Thyroid gland (tissue), 4 donors: ENCODE results near the gene PLCD3.

Source experiments
- POLR2A ChIP-seq, 2 donors: fragments of 450-650 bp; IDR thresholded peaks; one replicate each; pipeline ENCODE4 v1.6.1; 2017; ENCODE audit warnings: antibody characterized with exemption in 2 of 2, mild to moderate bottlenecking in 2 of 2, moderate library complexity in 1 of 2
- TF ChIP-seq, protein P1 (sequence below), 6 experiments: fragments of 200-600 bp in 3 of 6; fragments of 450-650 bp in 3 of 6; sonication (generic) in 3 of 6; IDR thresholded peaks; one replicate each; pipeline ENCODE4 v1.5.1; 2016 to 2019; ENCODE audit warnings: antibody characterized with exemption in 6 of 6, mild to moderate bottlenecking in 2 of 6, inconsistent platforms in 1 of 6, moderate library complexity in 1 of 6

DNA sequence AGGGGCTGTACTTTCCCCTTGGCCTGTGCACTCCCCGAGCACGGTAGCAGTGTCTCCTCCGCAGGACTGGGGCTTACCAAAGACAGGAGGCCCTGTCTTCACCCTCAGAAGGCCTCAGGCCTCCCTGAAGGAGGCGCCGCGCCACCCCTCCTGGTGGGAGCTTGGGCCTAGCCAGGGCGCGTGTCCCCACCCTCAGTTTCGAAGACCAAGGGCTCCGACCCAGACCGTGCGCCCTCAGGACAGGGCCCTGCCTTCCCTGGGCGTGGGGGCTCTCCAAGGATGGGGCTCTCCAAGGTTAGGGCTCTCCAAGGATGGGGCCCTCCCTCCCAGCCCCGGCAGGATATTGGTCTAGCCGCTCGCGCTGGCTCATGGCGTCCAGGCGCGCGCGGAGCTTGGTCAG lies 11.8 kb downstream of the PLCD3 start:
- TF ChIP-seq, protein P1, sequence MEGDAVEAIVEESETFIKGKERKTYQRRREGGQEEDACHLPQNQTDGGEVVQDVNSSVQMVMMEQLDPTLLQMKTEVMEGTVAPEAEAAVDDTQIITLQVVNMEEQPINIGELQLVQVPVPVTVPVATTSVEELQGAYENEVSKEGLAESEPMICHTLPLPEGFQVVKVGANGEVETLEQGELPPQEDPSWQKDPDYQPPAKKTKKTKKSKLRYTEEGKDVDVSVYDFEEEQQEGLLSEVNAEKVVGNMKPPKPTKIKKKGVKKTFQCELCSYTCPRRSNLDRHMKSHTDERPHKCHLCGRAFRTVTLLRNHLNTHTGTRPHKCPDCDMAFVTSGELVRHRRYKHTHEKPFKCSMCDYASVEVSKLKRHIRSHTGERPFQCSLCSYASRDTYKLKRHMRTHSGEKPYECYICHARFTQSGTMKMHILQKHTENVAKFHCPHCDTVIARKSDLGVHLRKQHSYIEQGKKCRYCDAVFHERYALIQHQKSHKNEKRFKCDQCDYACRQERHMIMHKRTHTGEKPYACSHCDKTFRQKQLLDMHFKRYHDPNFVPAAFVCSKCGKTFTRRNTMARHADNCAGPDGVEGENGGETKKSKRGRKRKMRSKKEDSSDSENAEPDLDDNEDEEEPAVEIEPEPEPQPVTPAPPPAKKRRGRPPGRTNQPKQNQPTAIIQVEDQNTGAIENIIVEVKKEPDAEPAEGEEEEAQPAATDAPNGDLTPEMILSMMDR (IDR thresholded peaks at IDR 0.05), result no peak
- no peak for TF ChIP-seq POLR2A (IDR thresholded peaks at IDR 0.05)
